PFSK-1 (cell line): ENCODE data around the gene TRDN.

ENCODE experiments used
- FOXP2 ChIP-seq: optimal IDR thresholded peaks from 2 replicates; pipeline ENCODE3; 2011; ENCODE audit warnings: borderline replicate concordance, control low read depth, inconsistent platforms; ENCODE audit not compliant: insufficient read depth; ENCODE audit errors: extremely low read length, extremely low read depth
- POLR2AphosphoS5 ChIP-seq: IDR thresholded peaks from 2 replicates; pipeline ENCODE4 v1.6.1; 2012; ENCODE audit warnings: low read depth, mild to moderate bottlenecking, control low read depth, low read length, moderate library complexity
- REST ChIP-seq, 2 experiments: IDR thresholded peaks; 2 replicates each; pipeline versions ENCODE4 v1.6.1 to v1.8.0; 2011 to 2012; ENCODE audit warnings: low read depth in 2 of 2, low read length in 2 of 2, control low read depth in 1 of 2, inconsistent platforms in 1 of 2, mild to moderate bottlenecking in 1 of 2, moderate library complexity in 1 of 2; ENCODE audit not compliant: insufficient read depth in 1 of 2
- SIN3A ChIP-seq: IDR thresholded peaks from 2 replicates; pipeline ENCODE4 v1.6.1; 2012; ENCODE audit warnings: mild to moderate bottlenecking, low read length, moderate library complexity, borderline replicate concordance; ENCODE audit not compliant: insufficient read depth
- TAF1 ChIP-seq: IDR thresholded peaks from 2 replicates; pipeline ENCODE4 v1.6.1; 2012; ENCODE audit warnings: low read length, control low read depth, borderline replicate concordance; ENCODE audit not compliant: insufficient read depth

TRDN gene

DNA sequence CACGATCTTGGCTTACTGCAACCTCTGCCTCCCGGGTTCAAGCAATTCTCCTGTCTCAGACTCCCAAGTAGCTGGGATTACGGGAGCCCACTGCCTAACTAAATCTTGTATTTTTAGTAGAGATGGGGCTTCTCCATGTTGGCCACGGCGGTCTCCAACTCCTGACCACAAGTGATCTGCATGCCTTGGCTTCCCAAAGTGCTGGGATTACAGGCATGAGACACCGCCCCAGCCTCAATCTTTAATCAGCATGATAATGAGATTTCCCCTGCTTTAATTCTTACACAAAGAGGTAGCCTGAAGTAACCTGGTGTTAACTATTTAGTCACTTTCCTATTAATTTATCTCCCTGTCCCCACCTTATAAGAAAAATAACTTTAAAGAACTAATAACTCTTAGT, 31.3 kb upstream of the TRDN start:
- TF ChIP-seq SIN3A (no peak), TAF1 (no peak), POLR2AphosphoS5 (no peak), REST (IDR thresholded peaks at IDR 0.05; ENCODE audit: insufficient read depth in 1 of 2, low read depth in 2 of 2, low read length in 2 of 2) (no peak), FOXP2 (no peak)

DNA sequence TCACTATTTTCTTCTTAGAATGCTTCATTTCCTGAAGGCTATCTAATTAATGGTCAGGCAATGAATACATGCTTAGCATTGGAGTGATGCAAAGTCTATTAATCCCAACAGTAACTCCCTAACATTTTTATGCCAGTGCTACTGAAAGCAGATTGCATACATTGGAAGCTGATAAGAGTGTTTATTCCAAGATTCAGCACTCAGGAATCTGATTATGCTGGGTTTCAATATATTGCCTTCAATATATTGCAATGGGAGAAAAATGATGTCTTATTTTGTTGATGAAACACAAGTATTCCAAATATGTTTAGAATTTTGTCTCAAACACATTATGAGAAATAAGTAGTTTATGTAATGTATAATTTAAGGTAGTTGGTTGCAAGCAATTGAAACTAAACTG, 26.7 kb upstream of the TRDN start:
- TF ChIP-seq FOXP2 (no peak), SIN3A (no peak), REST (IDR thresholded peaks at IDR 0.05; ENCODE audit: insufficient read depth in 1 of 2, low read depth in 2 of 2, low read length in 2 of 2) (no peak), POLR2AphosphoS5 (no peak), TAF1 (no peak)

DNA sequence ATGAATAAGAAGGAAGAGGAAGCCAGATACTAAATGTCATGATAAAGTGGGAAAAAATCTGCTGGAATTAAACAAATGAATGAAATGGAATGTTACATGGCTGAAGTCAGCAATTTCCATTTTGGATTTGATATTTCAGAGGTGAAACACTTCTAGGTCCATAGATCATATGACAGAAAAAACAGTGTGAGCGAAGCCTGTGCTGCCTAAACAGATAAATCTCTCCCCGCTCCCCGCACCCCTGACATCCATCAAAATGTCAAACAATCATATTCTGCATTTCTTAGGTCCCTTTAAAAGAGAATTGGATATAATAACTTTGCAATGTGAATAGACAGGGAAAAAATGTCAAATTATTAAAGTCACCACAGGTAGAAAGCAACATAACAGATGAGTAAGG, 26.0 kb upstream of the TRDN start:
- TF ChIP-seq REST (IDR thresholded peaks at IDR 0.05; ENCODE audit: insufficient read depth in 1 of 2, low read depth in 2 of 2, low read length in 2 of 2) = no peak
- TF ChIP-seq FOXP2 = no peak
- no peak for TF ChIP-seq TAF1
- no peak for TF ChIP-seq SIN3A
- no peak for TF ChIP-seq POLR2AphosphoS5

DNA sequence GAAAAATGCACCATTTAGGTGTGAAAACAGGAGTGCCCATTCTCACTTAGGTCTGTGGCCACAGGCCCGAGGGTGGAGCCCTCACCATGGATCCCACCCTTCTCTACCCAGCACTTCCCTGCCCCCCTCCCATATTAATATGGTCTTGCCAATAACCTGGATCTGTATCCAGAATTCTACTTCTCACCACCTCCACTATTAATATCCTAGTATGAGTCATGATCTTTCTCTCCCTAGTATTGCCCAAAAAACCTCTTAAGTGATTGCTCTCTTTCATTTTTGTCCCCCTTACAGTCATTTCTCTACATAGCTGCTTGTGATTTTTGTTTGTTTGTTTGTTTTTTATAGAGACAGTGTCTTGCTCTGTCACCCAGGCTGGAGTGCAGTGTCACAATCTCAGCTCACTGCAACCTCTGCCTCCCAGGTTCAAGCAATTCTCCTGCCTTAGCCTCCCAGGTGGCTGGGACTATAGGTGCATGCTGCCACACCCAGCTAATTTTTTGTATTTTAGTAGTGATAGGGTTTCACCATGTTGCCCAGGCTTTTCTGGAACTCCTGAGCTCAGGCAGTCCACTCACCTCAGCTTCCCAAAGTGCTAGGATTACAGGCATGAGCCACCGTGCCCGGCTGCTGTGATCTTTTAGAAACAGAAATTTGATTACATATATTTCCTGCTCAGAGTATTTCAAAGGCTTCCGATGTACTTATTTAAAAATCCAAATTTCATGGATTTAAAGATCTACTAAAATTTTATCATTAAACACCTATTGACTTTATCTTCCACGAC, 24.5 kb upstream of the TRDN start:
- TF ChIP-seq REST (IDR thresholded peaks at IDR 0.05; ENCODE audit: insufficient read depth in 1 of 2, low read depth in 2 of 2, low read length in 2 of 2) (no peak), POLR2AphosphoS5 (no peak), TAF1 (no peak), SIN3A (no peak), FOXP2 (no peak)
